HG03097 (cell line): Measurements from ENCODE around the gene NINL.

Source experiments
- ATAC-seq: cut with Tn5 transposase; IDR thresholded peaks from one replicate; pipeline ENCODE4 v1.9.1; 2021; ENCODE audit not compliant: unreplicated experiment, low FRiP score

NINL gene

DNA sequence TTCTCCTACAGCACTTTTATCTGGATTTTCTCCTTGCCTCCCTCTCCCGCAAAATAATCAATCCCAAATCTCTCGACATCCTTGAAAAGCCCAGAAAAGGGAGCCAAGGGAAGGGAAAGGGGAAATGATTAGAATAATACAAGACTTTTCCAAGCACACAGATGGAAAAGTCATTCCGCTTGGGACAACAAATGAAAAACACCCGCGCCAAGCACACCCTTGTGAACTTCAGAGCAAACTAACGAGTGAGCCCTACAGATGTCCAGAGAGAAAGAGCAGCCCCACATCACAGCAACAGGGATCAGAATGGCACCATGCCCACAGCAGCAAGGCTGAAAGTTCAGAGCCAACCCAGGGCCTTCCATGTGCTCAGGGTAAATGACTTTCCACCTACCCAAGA is 49.6 kb downstream of the NINL start:
- no peak for ATAC-seq

DNA sequence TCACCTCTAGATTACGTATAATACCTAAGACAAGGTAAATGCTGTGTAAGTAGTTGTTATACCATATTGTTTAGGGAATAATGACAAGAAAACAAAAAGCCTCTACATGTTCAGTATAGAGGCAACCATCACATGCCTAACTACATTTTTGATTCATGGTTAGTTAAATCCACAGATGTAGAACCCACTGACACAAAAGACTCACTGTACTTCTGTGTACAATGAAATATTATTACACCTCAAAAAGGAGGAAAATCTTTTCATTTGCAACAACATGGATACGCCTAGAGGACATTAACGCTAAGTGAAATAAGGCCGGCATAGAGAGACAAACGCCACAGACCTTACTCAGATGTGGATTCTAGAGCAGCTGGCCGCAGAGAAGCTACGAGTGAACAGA is 50.5 kb downstream of the NINL start:
- no peak for ATAC-seq

GRCh38 chr20:25533920-25534700 is 51.2 kb downstream of the NINL start:
- no peak for ATAC-seq

GRCh38 chr20:25532971-25533391 is 52.4 kb downstream of the NINL start:
- ATAC-seq, result no peak

- ATAC-seq, result no peak
Measured at GRCh38 chr20:25532015-25532751, 53.1 kb downstream of the NINL start.

DNA sequence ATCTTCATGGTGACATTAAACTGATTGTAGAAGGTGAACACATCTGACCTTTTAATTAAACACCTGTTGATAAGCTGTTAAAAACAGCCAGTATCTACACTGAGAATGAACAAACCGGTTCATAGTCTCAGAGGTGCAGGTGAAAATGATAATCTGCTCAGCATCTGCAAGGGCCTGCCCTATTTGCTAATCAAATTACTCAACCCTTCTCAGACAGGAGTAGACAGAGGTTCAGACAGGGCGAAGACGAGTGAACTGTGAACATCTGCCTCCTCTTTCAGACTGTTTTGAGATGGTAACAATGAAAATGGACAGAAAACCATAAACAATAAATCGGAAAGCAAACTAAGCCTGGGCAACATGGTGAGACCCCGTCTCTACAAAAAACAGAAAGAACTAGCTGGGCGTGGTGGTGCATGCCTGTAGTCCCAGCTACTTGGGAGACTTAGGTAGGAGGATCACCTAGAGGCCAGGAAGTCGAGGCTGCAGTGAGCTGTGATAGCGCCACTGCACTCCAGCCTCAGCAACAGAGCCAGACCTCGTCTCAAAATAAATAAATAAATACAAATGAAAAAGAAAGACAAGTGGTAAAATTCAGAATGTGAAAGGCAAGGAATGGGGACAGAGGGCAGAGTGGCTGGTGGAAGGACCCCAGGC is 55.9 kb downstream of the NINL start:
- ATAC-seq, result no peak

DNA sequence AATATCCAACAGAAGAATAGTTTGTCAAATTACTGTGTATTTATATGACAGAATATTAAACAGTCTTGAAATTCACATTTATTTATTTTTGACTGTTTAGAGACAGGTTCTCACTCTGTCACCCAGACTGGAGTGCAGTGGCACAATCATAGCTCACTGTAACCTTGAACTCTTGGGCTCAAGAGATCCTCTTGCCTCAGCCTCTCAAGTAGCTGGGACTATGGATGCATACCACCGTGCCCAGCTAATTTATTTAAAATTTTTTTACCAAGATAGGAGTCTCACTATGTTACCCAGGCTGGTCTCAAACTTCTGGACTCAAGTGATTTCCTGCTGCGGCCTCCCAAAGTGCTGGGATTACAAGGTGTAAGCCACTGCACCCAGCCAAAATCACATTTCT is 57.4 kb downstream of the NINL start:
- ATAC-seq, result no peak

GRCh38 chr20:25526446-25526845 is 58.9 kb downstream of the NINL start:
- no peak for ATAC-seq

GRCh38 chr20:25525867-25526266 is 59.5 kb downstream of the NINL start:
- ATAC-seq, result no peak

DNA sequence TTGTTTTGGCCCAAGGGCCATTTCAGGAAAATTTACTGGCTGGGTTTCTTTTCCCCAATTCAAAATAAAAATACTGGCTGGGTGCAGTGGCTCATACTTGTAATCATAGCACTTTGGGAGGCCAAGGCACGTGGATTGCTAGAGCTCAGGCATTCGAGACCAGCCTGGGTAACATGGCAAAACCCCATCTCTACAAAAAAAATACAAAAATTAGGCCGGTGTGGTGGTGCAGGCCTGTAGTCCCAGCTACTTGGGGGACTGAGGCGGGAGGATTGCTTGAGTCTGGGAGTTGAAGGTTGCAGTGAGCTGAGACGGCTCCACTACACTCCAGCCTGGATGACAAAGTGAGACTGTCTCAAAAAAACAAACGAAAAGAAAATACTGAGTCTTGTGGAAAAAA is 60.0 kb downstream of the NINL start:
- no peak for ATAC-seq

- ATAC-seq, result no peak
Measured at GRCh38 chr20:25521382-25521781, 63.9 kb downstream of the NINL start.

GRCh38 chr20:25517124-25517523 is 68.2 kb downstream of the NINL start:
- ATAC-seq, result no peak

DNA sequence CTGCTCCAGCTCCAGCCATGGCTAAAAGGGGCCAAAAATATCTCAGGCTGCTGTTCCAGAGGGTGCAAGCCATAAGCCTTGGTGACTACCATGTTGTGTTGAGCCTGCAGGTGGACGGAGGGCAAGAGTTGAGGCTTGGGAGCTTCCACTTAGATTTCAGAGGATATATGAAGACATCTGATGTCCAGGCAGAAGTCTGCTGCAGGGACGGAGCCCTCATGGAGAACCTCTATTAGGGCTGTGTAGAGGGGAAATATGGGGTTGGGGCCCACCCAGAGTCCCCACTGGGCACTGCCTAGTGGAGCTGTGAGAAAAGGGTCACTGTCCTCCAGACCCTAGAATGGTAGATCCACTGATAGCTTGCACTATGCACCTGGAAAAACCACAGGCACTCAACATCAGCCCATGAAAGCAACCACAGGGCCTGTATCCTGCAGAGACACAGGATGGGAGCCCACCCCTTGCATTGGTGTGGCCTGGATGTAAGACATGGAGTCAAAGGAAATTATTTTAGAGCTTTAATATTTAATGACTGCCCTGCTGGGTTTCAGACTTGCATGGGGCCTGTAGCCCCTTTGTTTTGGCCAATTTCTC is 70.5 kb downstream of the NINL start:
- no peak for ATAC-seq

- ATAC-seq, result no peak
Measured at GRCh38 chr20:25514195-25514594, 71.1 kb downstream of the NINL start.

DNA sequence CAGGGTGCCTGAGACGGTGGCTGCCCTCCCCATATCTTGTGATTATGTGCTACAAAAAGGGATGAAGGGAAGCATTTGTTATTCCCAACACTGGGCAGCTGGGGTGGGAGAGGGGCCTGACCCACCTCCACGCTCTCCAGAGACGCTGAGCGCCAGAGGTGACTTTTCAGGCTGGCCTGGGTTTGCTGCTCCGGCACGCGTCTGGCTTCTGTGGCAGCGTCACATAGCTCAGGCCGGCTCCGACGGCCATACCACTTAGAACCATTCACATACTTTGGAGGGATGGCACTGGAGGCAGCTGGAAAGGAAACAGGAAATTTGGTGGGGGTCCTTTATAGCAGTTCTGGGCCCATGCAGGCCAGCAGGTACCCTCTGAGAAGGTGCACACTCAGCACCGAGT is 72.6 kb downstream of the NINL start:
- ATAC-seq, result no peak

DNA sequence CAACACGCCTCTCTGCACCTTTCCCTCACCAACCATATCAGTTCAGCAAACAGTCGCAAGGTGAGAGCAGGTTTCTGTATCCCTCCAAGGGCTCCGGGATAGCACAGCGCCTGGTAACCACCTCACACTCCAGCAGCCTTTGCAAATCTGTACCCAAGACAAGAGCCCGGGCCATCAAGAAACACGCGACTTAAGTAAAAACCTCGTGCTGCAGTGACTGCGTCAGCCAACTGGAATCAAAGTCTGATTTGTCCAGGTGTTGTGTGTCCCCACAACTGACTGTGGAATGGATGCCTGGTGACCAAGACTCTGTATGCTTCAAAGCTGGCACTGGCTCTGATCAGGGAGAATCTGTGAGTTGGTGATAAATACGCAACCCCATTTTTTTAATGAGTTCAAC is 74.1 kb downstream of the NINL start:
- ATAC-seq, result no peak

GRCh38 chr20:25510721-25511120 is 74.6 kb downstream of the NINL start:
- ATAC-seq, result no peak

- no peak for ATAC-seq
Measured at GRCh38 chr20:25510202-25510601, 75.1 kb downstream of the NINL start.

GRCh38 chr20:25509084-25509483 is 76.2 kb downstream of the NINL start:
- ATAC-seq, result no peak

GRCh38 chr20:25508083-25508770 is 77.1 kb downstream of the NINL start:
- no peak for ATAC-seq
